PC-9 (cell line): ENCODE data around the gene NUP210.

Experiments used
- CTCF ChIP-seq: fragments of 200-600 bp; sonication (generic); conservative IDR thresholded peaks from 2 replicates; pipeline ENCODE4 v1.6.1; 2017; ENCODE audit warnings: mixed run types, antibody characterized with exemption, mild to moderate bottlenecking, moderate library complexity
- EZH2 ChIP-seq: fragments of 200-600 bp; sonication (generic); IDR thresholded peaks from 2 replicates; pipeline ENCODE4 v1.8.0; 2017; ENCODE audit warnings: antibody characterized with exemption, low read depth

- no peak for TF ChIP-seq CTCF
- no peak for TF ChIP-seq EZH2
Measured at GRCh38 chr3:13425689-13426088, 5.6 kb upstream of the NUP210 start.
